HUES64 (cell line): Measurements from ENCODE around the gene CPE.
A peak's percentile ranks its signal among the peaks of the same experiment; 100 is the strongest.

ENCODE experiments used
- H3K27ac ChIP-seq: 2 replicates; pipeline ENCODE4 v1.7.0; 2013; ENCODE audit warnings: low read depth, low read length, inconsistent platforms
- H3K27me3 ChIP-seq: 2 replicates; pipeline ENCODE4 v1.6.1; 2013; ENCODE audit warnings: mild to moderate bottlenecking, low read length; ENCODE audit not compliant: insufficient read depth
- H3K36me3 ChIP-seq: 2 replicates; pipeline ENCODE4 v1.6.1; 2013; ENCODE audit warnings: mild to moderate bottlenecking, low read length; ENCODE audit not compliant: insufficient read depth
- H3K4me1 ChIP-seq: 2 replicates; pipeline ENCODE4 v1.6.1; 2013; ENCODE audit warnings: mild to moderate bottlenecking, low read length, moderate library complexity; ENCODE audit not compliant: insufficient read depth
- H3K4me3 ChIP-seq: 2 replicates; pipeline ENCODE4 v1.5.1; 2013; ENCODE audit warnings: mild to moderate bottlenecking, low read length, moderate library complexity
- H3K9ac ChIP-seq: 2 replicates; pipeline ENCODE4 v1.6.1; 2013; ENCODE audit warnings: mild to moderate bottlenecking, low read depth, low read length
- H3K9me3 ChIP-seq: 2 replicates; pipeline ENCODE4 v1.6.1; 2013; ENCODE audit warnings: low read depth, low read length; ENCODE audit not compliant: insufficient read depth
- WGBS: fragments of 150-250, 120-280 bp; methylation state at CpG from one replicate; pipeline ENCODE4 v1.1.7; 2013; ENCODE audit warnings: missing lambda C conversion rate; 5-methylcytosine and 5-hydroxymethylcytosine counted together

Gene CPE

DNA sequence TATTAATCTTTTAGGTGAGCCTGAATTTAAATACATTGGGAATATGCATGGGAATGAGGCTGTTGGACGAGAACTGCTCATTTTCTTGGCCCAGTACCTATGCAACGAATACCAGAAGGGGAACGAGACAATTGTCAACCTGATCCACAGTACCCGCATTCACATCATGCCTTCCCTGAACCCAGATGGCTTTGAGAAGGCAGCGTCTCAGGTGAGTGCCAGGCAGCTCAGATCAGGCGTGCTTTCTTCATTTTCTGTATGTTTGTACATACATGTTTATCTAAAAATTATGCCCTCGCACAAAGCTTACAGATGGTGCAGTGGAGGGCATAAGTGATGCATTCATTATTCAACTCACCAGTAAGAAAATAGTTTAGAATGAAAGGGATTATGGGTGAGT is 85.6 kb downstream of the CPE start:
- Histone ChIP-seq H3K9ac (no peak overlapping the region), H3K36me3 (peaks cover 14% of the 10 kb centered on the region; the same call in 1 of the 2 replicates), H3K9me3 (0 out of 2 replicates have a peak, but pooled peaks cover 3% of the 10 kb centered on the region), H3K4me3 (no peak overlapping the region), H3K27me3 (no peaks in the 10 kb centered on the region), H3K27ac (no peak overlapping the region), H3K4me1 (0 out of 2 replicates have a peak, but pooled peaks cover 4% of the 10 kb centered on the region)
- 87% methylated on average over 6 of the region's 7 CpGs for WGBS

DNA sequence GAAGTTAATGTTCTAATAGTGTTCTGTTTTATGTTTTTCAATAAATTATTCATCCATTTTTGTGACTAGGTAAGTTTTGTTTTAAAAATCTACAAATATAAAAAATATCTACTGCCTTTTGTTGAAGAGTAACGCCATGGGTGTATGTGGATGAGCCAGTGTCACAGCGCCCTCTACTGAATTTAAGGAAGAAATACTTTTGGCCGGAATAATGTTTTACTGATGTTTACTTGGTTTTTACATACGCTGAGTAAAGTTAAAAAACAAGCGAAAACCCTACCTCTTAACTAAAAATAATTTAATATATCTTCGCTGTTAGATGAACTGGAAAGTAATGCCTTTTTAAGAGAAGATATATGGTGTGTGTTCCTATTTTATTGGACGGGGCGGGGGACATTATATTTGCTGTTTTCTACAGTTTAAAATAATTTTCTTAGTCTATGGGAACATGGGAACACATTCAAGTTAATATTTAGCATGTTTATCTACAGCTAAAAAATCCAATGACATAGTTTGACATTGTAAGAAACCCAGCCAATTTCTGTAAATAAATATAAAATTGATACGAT is 86.1 kb downstream of the CPE start:
- no peak overlapping the region for H3K9ac ChIP-seq
- 32% methylated on average over 6 of the region's 9 CpGs for WGBS
- no peak overlapping the region for H3K27ac ChIP-seq
- peaks cover 14% of the 10 kb centered on the region; the same call in 1 of the 2 replicates for H3K36me3 ChIP-seq
- H3K4me3 ChIP-seq: no peak overlapping the region
- H3K9me3 ChIP-seq: 0 out of 2 replicates have a peak, but pooled peaks cover 7% of the 10 kb centered on the region
- 0 out of 2 replicates have a peak, but pooled peaks cover 4% of the 10 kb centered on the region for H3K4me1 ChIP-seq
- H3K27me3 ChIP-seq: no peaks in the 10 kb centered on the region

DNA sequence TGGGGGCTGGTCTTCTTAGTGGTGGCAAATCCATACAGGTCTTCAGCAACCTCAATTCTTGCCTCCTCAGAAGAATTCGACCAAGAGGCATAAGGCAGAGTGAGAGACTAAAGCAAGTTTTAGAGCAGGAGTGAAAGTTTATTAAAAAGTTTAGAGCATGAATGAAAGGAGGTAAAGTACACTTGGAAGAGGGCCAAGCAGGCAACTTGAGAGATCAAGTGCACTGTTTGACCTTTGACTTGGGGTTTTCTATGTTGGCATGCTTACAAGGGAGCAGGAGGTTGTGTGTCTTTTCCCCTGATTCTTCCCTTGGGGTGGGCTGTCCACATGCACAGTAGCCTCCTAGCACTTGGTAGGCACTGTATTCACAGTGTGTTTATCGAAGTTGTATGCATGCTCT is 91.2 kb downstream of the CPE start:
- no peaks in the 10 kb centered on the region for H3K27me3 ChIP-seq
- H3K9ac ChIP-seq: no peak overlapping the region
- H3K36me3 ChIP-seq: peaks cover 26% of the 10 kb centered on the region; the same call in 1 of the 2 replicates
- 94% methylated on average over 2 of the region's 2 CpGs for WGBS
- no peak overlapping the region for H3K27ac ChIP-seq
- H3K4me1 ChIP-seq: no peaks in the 10 kb centered on the region
- peaks cover 56% of the 10 kb centered on the region for H3K9me3 ChIP-seq
- no peak overlapping the region for H3K4me3 ChIP-seq

- Histone ChIP-seq H3K4me3 (0 out of 2 replicates have a peak overlapping the region, but pooled peaks have one; percentile 17), H3K27ac (no peak overlapping the region), H3K9me3 (peaks cover 71% of the 10 kb centered on the region), H3K4me1 (no peaks in the 10 kb centered on the region), H3K36me3 (peaks cover 22% of the 10 kb centered on the region; the same call in 1 of the 2 replicates), H3K27me3 (no peaks in the 10 kb centered on the region), H3K9ac (no peak overlapping the region)
- 87% methylated on average over 2 of the region's 2 CpGs for WGBS
Observed at GRCh38 chr4:165472943-165473676, 94.3 kb downstream of the CPE start.

DNA sequence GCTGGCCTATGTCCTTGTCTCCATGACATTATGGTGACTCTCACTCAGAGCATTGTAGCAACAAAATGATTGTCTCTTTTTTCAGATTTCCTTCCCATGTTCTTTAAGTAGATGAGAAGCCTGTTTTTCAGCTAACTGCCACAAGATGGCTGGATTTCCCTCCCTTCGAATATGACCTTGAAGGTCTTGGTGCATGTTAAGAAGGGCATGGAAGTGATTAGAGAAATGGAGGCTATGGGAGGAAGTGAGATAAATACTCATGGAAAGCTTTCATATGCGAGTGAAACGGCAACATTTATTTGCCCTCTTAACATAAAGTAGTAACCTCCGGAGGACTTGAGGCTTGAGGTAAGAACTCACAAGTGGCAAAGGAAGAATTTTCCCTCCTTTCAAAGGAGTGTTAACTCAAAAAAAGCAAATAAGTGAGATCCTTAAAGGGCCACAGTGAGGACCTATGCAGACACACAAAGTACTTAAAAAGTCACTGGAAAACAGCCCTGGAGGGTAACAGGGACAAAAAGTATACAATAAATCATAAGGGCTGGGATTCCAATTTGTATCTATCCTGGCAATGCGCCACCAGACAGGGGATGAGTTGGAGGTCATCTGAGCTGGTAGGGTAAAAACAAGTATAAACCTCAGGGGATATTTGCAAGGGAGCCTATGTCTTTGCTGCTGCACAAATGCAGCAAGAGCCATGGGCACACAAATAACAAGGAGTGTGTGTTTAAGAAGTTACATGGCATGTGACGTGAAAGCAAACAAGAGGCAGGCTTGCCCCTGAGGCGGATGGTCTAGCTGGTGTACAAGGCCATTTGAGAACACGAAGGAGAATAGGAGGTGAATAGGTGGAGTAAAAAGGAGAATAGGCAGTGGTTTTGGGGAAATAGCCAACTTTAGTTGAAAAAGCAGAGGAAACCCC is 96.2 kb downstream of the CPE start:
- Histone ChIP-seq H3K27ac (no peak overlapping the region), H3K9ac (no peak overlapping the region), H3K9me3 (peaks cover 63% of the 10 kb centered on the region), H3K36me3 (peaks cover 12% of the 10 kb centered on the region; the same call in 1 of the 2 replicates), H3K4me1 (no peaks in the 10 kb centered on the region), H3K4me3 (no peak overlapping the region), H3K27me3 (no peaks in the 10 kb centered on the region)
- WGBS: 84% methylated on average over 8 of the region's 8 CpGs

GRCh38 chr4:165475706-165476070 is 96.9 kb downstream of the CPE start:
- H3K4me1 ChIP-seq: no peaks in the 10 kb centered on the region
- H3K27me3 ChIP-seq: no peaks in the 10 kb centered on the region
- H3K9me3 ChIP-seq: peaks cover 58% of the 10 kb centered on the region
- H3K4me3 ChIP-seq: no peak overlapping the region
- no peak overlapping the region for H3K9ac ChIP-seq
- peaks cover 12% of the 10 kb centered on the region; the same call in 1 of the 2 replicates for H3K36me3 ChIP-seq
- H3K27ac ChIP-seq: no peak overlapping the region
- WGBS: 94% methylated on average over 4 of the region's 4 CpGs

DNA sequence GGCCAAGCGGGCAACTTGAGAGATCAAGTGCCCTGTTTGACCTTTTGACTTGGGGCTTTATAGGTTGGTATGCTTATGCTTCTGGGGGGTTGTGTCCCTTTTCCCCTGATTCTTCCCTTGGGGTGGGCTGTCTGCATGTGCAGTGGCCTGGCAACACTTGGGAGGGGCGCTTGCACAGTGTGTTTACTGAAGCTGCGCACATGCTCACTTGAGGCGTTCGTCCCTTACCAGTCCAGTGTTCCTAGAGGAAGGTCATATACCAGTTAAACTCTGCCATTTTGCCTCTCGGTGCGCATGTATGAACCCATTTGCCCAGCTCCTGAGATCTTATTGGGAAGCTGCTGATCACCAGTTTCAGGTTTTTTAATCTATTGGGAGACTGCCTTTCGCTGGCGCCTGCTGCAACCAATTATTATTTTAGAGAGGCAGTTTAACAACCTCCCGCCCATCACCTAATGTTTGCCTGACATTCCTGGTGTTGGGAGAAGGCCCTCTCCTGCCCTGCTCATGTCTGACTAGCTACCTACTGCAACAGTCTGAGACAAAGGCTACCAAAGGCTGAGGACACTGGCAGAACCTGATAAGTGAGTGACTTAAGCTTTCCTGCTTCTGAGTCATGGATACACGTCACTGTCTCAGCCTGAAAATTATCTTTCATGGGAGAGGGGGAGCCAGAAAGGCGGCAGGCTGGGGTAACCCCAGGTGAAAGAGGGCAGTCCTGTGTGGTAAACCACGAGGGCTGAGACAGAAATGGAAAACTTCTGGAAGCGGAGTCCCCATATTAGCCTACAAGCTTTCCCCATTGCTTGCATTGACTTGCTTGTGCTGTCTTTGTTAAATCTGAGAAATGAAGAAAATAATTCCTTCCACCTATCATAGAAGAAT is 97.6 kb downstream of the CPE start:
- H3K27me3 ChIP-seq: no peaks in the 10 kb centered on the region
- no peaks in the 10 kb centered on the region for H3K4me1 ChIP-seq
- H3K36me3 ChIP-seq: peaks cover 9% of the 10 kb centered on the region; the same call in 1 of the 2 replicates
- peaks cover 50% of the 10 kb centered on the region for H3K9me3 ChIP-seq
- WGBS: 96% methylated on average over 14 of the region's 14 CpGs
- no peak overlapping the region for H3K27ac ChIP-seq
- no peak overlapping the region for H3K4me3 ChIP-seq
- H3K9ac ChIP-seq: no peak overlapping the region

GRCh38 chr4:165477799-165478198 is 99.0 kb downstream of the CPE start:
- 95% methylated on average over 4 of the region's 4 CpGs for WGBS
- H3K4me3 ChIP-seq: no peak overlapping the region

DNA sequence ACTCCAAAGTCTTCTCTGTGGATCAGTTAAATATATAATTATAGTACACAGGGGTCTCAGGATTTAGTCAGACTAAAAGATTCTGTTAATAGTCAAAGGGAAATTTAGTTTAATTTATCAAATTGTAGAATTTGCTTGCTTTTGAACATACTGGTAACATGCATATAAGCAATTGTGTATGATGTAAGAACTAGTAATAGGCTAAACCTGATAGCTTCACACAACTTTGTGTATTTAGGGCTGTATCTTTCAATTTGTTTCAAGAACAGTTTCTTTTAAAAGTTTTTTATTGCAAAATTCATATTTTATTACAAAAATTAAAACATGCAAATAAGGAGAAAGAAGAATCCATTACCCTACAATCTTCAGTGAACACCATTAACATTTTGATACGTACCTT is 99.5 kb downstream of the CPE start:
- Histone ChIP-seq H3K9ac (no peak overlapping the region), H3K4me3 (no peak overlapping the region), H3K36me3 (peaks cover 2% of the 10 kb centered on the region; the same call in 1 of the 2 replicates), H3K27ac (no peak overlapping the region), H3K4me1 (no peaks in the 10 kb centered on the region), H3K9me3 (peaks cover 32% of the 10 kb centered on the region), H3K27me3 (no peaks in the 10 kb centered on the region)
- WGBS: no CpG with 5 or more reads among the region's 1 CpG

More at GRCh38 chr4:165477799-165478198, 99.0 kb downstream of the CPE start:
- no peak overlapping the region for H3K9ac ChIP-seq
- no peaks in the 10 kb centered on the region for H3K4me1 ChIP-seq
- H3K27ac ChIP-seq: no peak overlapping the region
- H3K36me3 ChIP-seq: peaks cover 3% of the 10 kb centered on the region; the same call in 1 of the 2 replicates
- peaks cover 37% of the 10 kb centered on the region for H3K9me3 ChIP-seq
- no peaks in the 10 kb centered on the region for H3K27me3 ChIP-seq
